Measurements from ENCODE around the gene HMGXB3. TPM values are rescaled to one million over a fixed set of nuclear protein-coding genes. Genes with fewer than 3 reads are reported as not detected.

The HMGXB3 gene
- total RNA-seq, 2 experiments from 2014 or later: 27.4 to 29.3 TPM

DNA sequence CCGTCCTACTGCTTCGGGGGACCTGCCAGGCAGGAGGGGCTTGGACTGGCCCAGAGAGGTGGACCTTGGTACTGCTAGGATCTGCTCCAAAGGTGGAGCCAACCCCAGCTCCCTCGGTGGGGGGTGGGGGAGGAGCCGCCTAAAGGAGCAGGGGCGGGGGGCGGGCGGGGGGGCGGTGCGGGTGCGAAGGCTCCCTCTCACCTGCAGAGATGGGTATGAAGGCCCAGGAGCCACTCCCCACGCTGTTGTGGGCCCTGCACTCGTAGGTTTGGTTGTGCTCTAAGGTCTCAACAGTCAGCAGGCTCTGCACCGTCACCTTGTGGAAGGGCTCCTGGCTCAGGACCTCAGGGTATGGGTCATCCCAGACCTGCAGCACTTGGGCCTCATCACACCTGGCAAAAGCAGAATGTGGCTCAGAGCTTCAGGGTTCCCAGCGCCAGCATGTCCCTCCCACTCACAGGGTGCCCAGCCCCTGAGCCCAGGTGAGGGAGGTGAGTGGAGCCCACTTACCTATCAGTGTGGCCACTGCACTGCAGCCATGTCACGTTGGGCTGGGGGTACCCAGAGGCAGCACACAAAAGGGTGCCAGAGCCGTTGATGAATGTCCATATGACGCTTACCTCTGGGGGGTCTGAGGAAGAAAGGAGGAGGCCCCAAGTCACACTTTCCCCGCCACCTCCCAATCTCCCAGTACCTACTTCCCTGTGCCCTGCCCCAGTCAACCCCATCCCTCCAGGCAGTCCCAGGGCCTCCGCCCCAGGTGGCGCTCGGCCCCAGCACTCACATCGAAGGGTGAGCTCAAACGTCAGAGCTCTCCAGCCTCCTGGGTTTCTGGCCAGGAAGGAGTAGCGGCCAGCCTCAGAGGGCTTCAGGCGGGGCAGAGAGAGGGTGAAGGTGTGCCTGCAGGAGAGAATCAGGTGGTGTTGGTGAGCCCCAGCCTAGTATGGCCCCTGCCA lies 69.4 kb downstream of the HMGXB3 start:
- Mint-ChIP-seq H3K4me1 (ENCODE audit: low read depth) (no peaks in the 10 kb centered on the region), H3K27ac (no peak overlapping the region), H3K27me3 (no peaks in the 10 kb centered on the region), H3K36me3 (ENCODE audit: low read depth) (no peaks in the 10 kb centered on the region), H3K9me3 (no peaks in the 10 kb centered on the region), H3K4me3 (no peak overlapping the region)
- Histone ChIP-seq H3K36me3 (ENCODE audit: insufficient read depth, low read length) (no peaks in the 10 kb centered on the region), H3K27ac (ENCODE audit: low read depth in 1 of 2, low read length in 2 of 2) (no peak overlapping the region), H3K4me1 (ENCODE audit: insufficient read depth, low read length) (peaks cover 6% of the 10 kb centered on the region), H3K27me3 (ENCODE audit: control insufficient read depth in 1 of 2, insufficient read depth in 2 of 2, low read length in 2 of 2) (peaks cover 0 to 2% of the 10 kb centered on the region in 2 experiments), H3K4me3 (ENCODE audit: low read length) (no peak overlapping the region), H3K9me3 (ENCODE audit: control insufficient read depth in 1 of 2, insufficient read depth in 1 of 2, low read length in 2 of 2) (no peaks in the 10 kb centered on the region)
- peak in 1 of 14 experiments; percentile 24 for DNase-seq
- CTCF ChIA-PET: no interaction called here
- TF ChIP-seq CTCF (IDR thresholded peaks at IDR 0.05): no peak
- intact Hi-C loops (cut with DNase I, micrococcal nuclease): no loop called here
- ATAC-seq (ENCODE audit: poor library complexity): no peak
- POLR2A ChIA-PET: interaction anchor here (0.6 kb wide), 1 partner anchor 41 kb away, joined by 3 read pairs; no protein-coding TSS in a partner anchor

DNA sequence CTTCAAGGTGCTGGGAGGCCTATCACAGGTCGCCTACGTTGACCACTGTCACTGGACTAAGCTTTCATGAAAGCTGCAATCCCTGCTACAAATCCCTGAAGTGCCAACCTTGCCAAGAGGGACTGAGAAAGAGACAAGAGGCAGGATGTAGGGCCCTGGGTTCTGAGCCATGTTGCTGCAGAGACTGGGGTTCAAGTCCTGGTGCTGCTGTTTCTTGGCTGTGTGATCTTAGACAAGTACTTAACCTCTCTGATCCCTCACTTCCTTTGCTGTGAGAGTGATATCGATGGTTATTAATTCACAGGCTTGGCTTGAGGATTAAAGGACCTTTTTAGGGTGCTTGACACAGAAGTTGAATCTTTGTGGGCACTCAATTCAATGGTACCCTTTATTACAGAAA lies 70.3 kb downstream of the HMGXB3 start:
- Histone ChIP-seq H3K36me3 (ENCODE audit: insufficient read depth, low read length) (no peaks in the 10 kb centered on the region), H3K4me1 (ENCODE audit: insufficient read depth, low read length) (peaks cover 6% of the 10 kb centered on the region), H3K27me3 (ENCODE audit: control insufficient read depth in 1 of 2, insufficient read depth in 2 of 2, low read length in 2 of 2) (no peaks in the 10 kb centered on the region), H3K4me3 (ENCODE audit: low read length) (no peak overlapping the region), H3K27ac (ENCODE audit: low read depth in 1 of 2, low read length in 2 of 2) (no peak overlapping the region), H3K9me3 (ENCODE audit: control insufficient read depth in 1 of 2, insufficient read depth in 1 of 2, low read length in 2 of 2) (no peaks in the 10 kb centered on the region)
- no peak for TF ChIP-seq CTCF (IDR thresholded peaks at IDR 0.05)
- POLR2A ChIA-PET: interaction anchor here (0.6 kb wide), 1 partner anchor 41 kb away, joined by 3 read pairs; no protein-coding TSS in a partner anchor
- no peaks in the 10 kb centered on the region for H3K4me1 Mint-ChIP-seq (ENCODE audit: low read depth)
- no peaks in the 10 kb centered on the region for H3K36me3 Mint-ChIP-seq (ENCODE audit: low read depth)
- intact Hi-C loops (cut with DNase I, micrococcal nuclease): no loop called here
- DNase-seq (peak in 1 of 14 experiments; percentile 0), ATAC-seq (ENCODE audit: poor library complexity) (no peak)
- no peaks in the 10 kb centered on the region for H3K9me3 Mint-ChIP-seq
- CTCF ChIA-PET: no interaction called here
- no peak overlapping the region for H3K27ac Mint-ChIP-seq
- H3K4me3 Mint-ChIP-seq: no peak overlapping the region
- H3K27me3 Mint-ChIP-seq: no peaks in the 10 kb centered on the region

DNA sequence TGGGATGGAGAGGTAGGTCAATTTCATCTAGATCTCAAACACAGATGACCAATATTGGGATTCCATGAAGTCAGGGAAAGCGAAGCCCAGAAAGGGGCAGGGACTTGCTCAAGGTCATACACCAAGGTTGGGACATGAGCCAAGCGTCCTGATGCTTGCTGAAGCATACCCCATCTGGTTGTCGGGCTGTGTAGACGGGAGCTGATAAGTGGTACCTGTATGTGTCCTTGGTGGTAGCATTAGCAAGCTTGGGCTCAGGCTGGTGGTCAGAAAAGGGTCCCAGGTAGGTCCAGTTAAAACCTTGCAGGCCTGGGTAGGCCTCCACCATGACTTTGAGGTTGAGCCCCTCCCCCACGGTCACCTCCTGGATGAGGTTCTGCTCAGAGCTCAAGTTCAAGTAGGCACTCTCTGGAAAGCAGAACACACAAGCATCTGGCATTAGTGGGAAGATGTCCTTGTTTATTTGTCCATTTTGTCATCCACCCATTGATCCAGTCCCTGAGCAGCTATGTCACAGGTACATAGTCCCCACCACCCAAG lies 72.6 kb downstream of the HMGXB3 start:
- no peak for ATAC-seq (ENCODE audit: poor library complexity)
- Mint-ChIP-seq H3K9me3 (no peaks in the 10 kb centered on the region), H3K27ac (no peak overlapping the region)

More for the DNA sequence above, 72.6 kb downstream of the HMGXB3 start:
- Histone ChIP-seq H3K4me3 (ENCODE audit: low read length) (no peak overlapping the region), H3K36me3 (ENCODE audit: insufficient read depth, low read length) (no peaks in the 10 kb centered on the region), H3K27me3 (ENCODE audit: control insufficient read depth in 1 of 2, insufficient read depth in 2 of 2, low read length in 2 of 2) (peaks cover 0 to 3% of the 10 kb centered on the region in 2 experiments), H3K4me1 (ENCODE audit: insufficient read depth, low read length) (no peaks in the 10 kb centered on the region), H3K9me3 (ENCODE audit: control insufficient read depth in 1 of 2, insufficient read depth in 1 of 2, low read length in 2 of 2) (no peaks in the 10 kb centered on the region), H3K27ac (ENCODE audit: low read depth in 1 of 2, low read length in 2 of 2) (no peak overlapping the region)
- POLR2A ChIA-PET: no interaction called here
- Mint-ChIP-seq H3K36me3 (ENCODE audit: low read depth) (no peaks in the 10 kb centered on the region), H3K27me3 (no peaks in the 10 kb centered on the region), H3K4me1 (ENCODE audit: low read depth) (no peaks in the 10 kb centered on the region), H3K4me3 (no peak overlapping the region)
- DNase-seq: peak in 2 of 14 experiments; percentile 4 to 7
- CTCF ChIA-PET: no interaction called here
- no peak for TF ChIP-seq CTCF (IDR thresholded peaks at IDR 0.05)
- intact Hi-C loops (cut with DNase I, micrococcal nuclease): no loop called here

Data from CD4-positive, alpha-beta T cell (primary cell).